ENCODE results near the gene THADA.

The THADA gene

DNA sequence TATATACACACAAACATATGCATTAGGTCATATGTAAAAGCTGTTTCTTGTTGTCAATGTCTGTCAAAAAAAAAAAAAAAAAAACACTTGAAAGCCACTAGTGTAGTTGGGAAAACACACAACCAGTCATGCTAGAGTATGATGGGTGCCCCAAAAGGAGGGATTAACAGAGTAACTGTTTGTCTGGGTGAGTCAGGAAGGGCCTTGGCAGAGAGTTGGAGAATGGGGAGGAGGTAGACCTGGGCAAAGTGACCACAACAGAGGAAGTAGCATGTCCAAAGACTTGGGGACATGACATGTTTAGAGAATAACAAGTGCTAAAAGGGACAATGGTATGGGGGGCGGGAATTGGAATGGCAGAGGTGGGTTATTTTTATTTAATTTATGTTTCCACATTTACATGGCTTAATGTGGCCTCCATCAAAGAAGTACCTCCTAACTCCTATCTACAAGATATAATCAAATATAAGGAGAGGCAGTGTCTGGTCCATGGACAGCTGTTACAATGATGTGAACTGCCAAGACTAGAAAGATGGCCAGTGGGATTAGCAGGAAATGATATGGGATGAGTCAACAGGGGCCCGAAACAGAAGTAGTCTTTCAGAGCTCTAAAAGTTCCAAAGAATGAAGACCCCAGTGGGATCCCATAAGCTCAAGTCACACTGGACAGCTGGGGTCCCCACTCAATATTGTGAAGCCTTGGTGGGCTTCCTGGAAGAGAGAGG is 269.6 kb downstream of the THADA start:
- Histone ChIP-seq H3K4me1 (ENCODE audit: insufficient read depth, low read length) (no peaks in the 10 kb centered on the region), H4K20me1 (ENCODE audit: insufficient read depth, low read length) (no peaks in the 10 kb centered on the region), H3K27ac (ENCODE audit: low read length) (no peak overlapping the region), H2AFZ (ENCODE audit: low read depth, low read length) (no peak overlapping the region), H3K9ac (ENCODE audit: low read depth, low read length) (no peak overlapping the region), H3K4me3 (ENCODE audit: low read depth in 1 of 2, low read length in 2 of 2) (no peak overlapping the region), H3K9me3 (ENCODE audit: insufficient read depth, low read length, severe bottlenecking) (no peaks in the 10 kb centered on the region), H3K27me3 (ENCODE audit: insufficient read depth, low read length, poor library complexity) (no peaks in the 10 kb centered on the region), H3K4me2 (ENCODE audit: insufficient read depth, low read length) (no peak overlapping the region), H3K79me2 (ENCODE audit: insufficient read depth, low read length) (no peaks in the 10 kb centered on the region), H3K36me3 (ENCODE audit: insufficient read depth, low read length) (peaks cover 6% of the 10 kb centered on the region; the same call in 1 of the 2 replicates)
- DNase-seq (no peak), ATAC-seq (ENCODE audit: insufficient read depth, low read depth) (no peak)
- no peak for TF ChIP-seq EZH2 (IDR thresholded peaks at IDR 0.05; ENCODE audit: borderline replicate concordance, low read depth, low read length, severe bottlenecking)
- TF ChIP-seq, protein P1, sequence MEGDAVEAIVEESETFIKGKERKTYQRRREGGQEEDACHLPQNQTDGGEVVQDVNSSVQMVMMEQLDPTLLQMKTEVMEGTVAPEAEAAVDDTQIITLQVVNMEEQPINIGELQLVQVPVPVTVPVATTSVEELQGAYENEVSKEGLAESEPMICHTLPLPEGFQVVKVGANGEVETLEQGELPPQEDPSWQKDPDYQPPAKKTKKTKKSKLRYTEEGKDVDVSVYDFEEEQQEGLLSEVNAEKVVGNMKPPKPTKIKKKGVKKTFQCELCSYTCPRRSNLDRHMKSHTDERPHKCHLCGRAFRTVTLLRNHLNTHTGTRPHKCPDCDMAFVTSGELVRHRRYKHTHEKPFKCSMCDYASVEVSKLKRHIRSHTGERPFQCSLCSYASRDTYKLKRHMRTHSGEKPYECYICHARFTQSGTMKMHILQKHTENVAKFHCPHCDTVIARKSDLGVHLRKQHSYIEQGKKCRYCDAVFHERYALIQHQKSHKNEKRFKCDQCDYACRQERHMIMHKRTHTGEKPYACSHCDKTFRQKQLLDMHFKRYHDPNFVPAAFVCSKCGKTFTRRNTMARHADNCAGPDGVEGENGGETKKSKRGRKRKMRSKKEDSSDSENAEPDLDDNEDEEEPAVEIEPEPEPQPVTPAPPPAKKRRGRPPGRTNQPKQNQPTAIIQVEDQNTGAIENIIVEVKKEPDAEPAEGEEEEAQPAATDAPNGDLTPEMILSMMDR (IDR thresholded peaks at IDR 0.05; ENCODE audit: borderline replicate concordance, extremely low read depth, low read length, poor library complexity, severe bottlenecking): no peak

DNA sequence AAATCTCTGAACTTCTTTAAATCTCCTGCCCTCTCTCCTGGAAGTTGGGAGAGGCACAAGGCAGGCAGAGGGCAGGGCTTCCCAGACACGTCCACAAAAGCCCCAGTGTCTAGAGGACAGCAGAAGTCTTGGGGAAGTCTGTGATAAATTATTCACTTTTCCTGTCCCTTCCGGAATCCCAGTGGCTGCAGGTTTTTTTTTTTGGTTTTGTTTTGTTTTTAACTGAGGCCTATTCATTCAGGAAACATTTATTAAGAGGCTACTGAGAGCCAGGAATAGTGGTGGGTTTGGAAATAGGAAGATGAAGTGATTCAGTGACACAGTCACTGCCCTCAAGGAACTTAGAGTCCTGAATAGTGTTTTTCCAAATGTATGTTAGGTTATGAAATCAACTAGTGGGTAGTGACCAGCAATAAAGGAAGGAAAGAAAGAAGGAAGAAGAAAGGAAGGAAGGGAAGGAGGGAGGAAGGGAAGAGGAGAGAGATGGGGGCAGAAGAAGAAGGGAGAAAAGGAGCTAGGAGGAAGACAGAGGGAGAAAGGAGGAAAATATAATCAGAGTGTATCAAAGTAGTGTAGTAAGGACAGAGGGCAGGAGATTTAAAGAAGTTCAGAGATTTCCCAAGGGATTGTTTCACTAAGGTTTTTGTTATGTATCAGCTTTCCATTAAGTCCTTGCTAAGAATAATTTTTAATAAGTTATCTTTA is 270.6 kb downstream of the THADA start:
- no peak for ATAC-seq (ENCODE audit: insufficient read depth, low read depth)
- Histone ChIP-seq H3K79me2 (ENCODE audit: insufficient read depth, low read length) (no peaks in the 10 kb centered on the region), H3K9ac (ENCODE audit: low read depth, low read length) (no peak overlapping the region)

DNA sequence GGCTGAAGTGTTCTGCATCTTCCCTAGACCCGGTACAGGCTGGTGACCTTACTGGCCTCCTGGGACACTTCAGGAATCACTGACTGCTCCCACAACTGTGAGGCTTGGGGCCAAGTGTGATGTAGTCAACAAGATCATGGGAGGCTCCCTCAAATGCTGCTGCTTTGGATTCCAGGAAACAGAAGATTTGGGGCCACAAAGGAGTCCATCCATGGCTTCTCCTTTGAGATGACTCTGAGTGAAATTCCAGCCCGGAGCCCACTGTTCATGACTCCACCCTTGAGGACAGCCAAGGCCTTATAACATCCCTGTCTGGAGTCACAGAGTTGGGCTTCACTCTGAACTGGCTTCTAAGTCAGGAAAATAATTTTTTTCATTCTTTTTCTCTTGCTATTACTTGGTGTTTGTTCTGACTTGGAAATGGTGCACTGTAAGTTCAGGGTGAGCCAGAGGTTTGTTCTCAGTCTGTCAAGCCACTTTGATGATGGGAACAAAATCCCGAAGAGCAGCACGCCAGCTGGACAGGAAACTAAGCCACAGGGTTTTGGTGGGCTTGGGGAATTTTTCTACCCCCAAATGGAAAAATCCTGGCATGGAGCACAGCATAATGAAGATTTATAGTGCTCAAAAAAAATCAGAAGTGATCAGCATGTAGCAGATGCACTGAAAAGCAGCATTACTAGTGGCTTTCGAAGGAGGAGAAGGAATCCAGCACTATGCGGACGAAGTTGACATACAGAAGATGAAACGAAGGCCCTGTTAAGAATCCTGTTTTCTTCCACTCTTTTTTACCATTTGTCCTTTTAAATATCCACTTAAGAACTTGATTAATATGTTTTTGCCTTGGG is 271.4 kb downstream of the THADA start:
- H3K27me3 ChIP-seq (ENCODE audit: insufficient read depth, low read length, poor library complexity): no peaks in the 10 kb centered on the region
- no peak overlapping the region for H3K9ac ChIP-seq (ENCODE audit: low read depth, low read length)
- H3K36me3 ChIP-seq (ENCODE audit: insufficient read depth, low read length): peaks cover 14% of the 10 kb centered on the region; the same call in 1 of the 2 replicates
- no peak overlapping the region for H3K4me3 ChIP-seq (ENCODE audit: low read depth in 1 of 2, low read length in 2 of 2)
- no peak overlapping the region for H3K4me2 ChIP-seq (ENCODE audit: insufficient read depth, low read length)
- H3K9me3 ChIP-seq (ENCODE audit: insufficient read depth, low read length, severe bottlenecking): no peaks in the 10 kb centered on the region
- no peaks in the 10 kb centered on the region for H3K79me2 ChIP-seq (ENCODE audit: insufficient read depth, low read length)
- H3K27ac ChIP-seq (ENCODE audit: low read length): no peak overlapping the region
- DNase-seq (no peak), ATAC-seq (ENCODE audit: insufficient read depth, low read depth) (no peak)
- no peaks in the 10 kb centered on the region for H4K20me1 ChIP-seq (ENCODE audit: insufficient read depth, low read length)
- TF ChIP-seq, protein P1 (IDR thresholded peaks at IDR 0.05; ENCODE audit: borderline replicate concordance, extremely low read depth, low read length, poor library complexity, severe bottlenecking): no peak
- no peak for TF ChIP-seq EZH2 (IDR thresholded peaks at IDR 0.05; ENCODE audit: borderline replicate concordance, low read depth, low read length, severe bottlenecking)
- no peak overlapping the region for H2AFZ ChIP-seq (ENCODE audit: low read depth, low read length)
- H3K4me1 ChIP-seq (ENCODE audit: insufficient read depth, low read length): no peaks in the 10 kb centered on the region

More for the DNA sequence above, 270.6 kb downstream of the THADA start:
- no peaks in the 10 kb centered on the region for H4K20me1 ChIP-seq (ENCODE audit: insufficient read depth, low read length)
- H3K36me3 ChIP-seq (ENCODE audit: insufficient read depth, low read length): peaks cover 7% of the 10 kb centered on the region; the same call in 1 of the 2 replicates
- H3K27ac ChIP-seq (ENCODE audit: low read length): no peak overlapping the region
- H3K27me3 ChIP-seq (ENCODE audit: insufficient read depth, low read length, poor library complexity): no peaks in the 10 kb centered on the region
- H3K4me1 ChIP-seq (ENCODE audit: insufficient read depth, low read length): no peaks in the 10 kb centered on the region
- no peak overlapping the region for H3K4me2 ChIP-seq (ENCODE audit: insufficient read depth, low read length)
- no peak overlapping the region for H3K4me3 ChIP-seq (ENCODE audit: low read depth in 1 of 2, low read length in 2 of 2)
- H2AFZ ChIP-seq (ENCODE audit: low read depth, low read length): no peak overlapping the region
- no peak for DNase-seq
- H3K9me3 ChIP-seq (ENCODE audit: insufficient read depth, low read length, severe bottlenecking): no peaks in the 10 kb centered on the region
- TF ChIP-seq, protein P1 (IDR thresholded peaks at IDR 0.05; ENCODE audit: borderline replicate concordance, extremely low read depth, low read length, poor library complexity, severe bottlenecking): no peak
- no peak for TF ChIP-seq EZH2 (IDR thresholded peaks at IDR 0.05; ENCODE audit: borderline replicate concordance, low read depth, low read length, severe bottlenecking)
